ENCODE results near the gene USF3. TPM values are rescaled to one million over a fixed set of nuclear protein-coding genes. Genes with fewer than 3 reads are reported as not detected.

The USF3 gene
- total and polyA plus RNA-seq, 2 of the 13 experiments (the other 11 are each of a cell fraction or from before 2014, with no cell fraction given), result 6.3 to 15.2 TPM

DNA sequence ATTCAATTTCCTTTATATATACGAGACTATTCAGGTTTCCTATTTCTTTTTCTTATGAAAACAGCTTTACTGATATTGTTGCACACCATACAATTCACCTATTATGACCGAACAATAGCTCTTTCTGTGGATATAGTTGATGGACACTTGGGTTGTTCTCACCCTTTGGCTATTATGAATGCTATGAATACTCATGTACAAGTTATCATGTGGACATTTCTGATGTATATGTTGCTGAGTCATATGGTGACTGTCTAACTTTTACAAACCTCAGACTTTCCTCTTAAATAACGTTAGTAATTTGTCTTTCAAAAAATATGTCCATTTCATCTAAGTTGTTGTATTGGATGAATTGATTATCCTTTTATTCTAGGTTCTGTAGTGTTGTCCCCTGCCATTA is 15.7 kb upstream of the USF3 start:
- CTCF ChIA-PET (ENCODE audit: low intra/inter-chr PET ratio, low total read pairs), result no interaction called here
- Histone ChIP-seq H4K20me1 (ENCODE audit: insufficient read depth, low read length) (no peaks in the 10 kb centered on the region), H2AFZ (ENCODE audit: low read length) (no peak overlapping the region), H3K27ac (ENCODE audit: extremely low read length, insufficient read depth, low read length) (no peak overlapping the region), H3K27me3 (ENCODE audit: control insufficient read depth in 1 of 2, insufficient read depth in 2 of 2, low read length in 2 of 2) (no peaks in the 10 kb centered on the region), H3K4me2 (ENCODE audit: low read depth, low read length) (no peak overlapping the region), H3K36me3 (replicated peaks in 1 of 2; ENCODE audit: control insufficient read depth in 1 of 2, insufficient read depth in 2 of 2, low read length in 2 of 2) (no peaks in the 10 kb centered on the region), H3K4me3 (replicated peaks in 1 of 3; ENCODE audit: insufficient read depth in 1 of 3, low read depth in 2 of 3, low read length in 3 of 3) (no peak overlapping the region), H3K9me3 (ENCODE audit: low read length) (no peaks in the 10 kb centered on the region), H3K79me2 (ENCODE audit: insufficient read depth, low read length) (no peaks in the 10 kb centered on the region), H3K9ac (ENCODE audit: insufficient read depth, low read depth, low read length) (no peak overlapping the region), H3K4me1 (ENCODE audit: insufficient read depth, low read length) (peaks cover 13% of the 10 kb centered on the region)
- WGBS (ENCODE audit: low lambda C conversion rate), result 56% methylated on average over 3 of the region's 3 CpGs
- TF ChIP-seq, protein P1, sequence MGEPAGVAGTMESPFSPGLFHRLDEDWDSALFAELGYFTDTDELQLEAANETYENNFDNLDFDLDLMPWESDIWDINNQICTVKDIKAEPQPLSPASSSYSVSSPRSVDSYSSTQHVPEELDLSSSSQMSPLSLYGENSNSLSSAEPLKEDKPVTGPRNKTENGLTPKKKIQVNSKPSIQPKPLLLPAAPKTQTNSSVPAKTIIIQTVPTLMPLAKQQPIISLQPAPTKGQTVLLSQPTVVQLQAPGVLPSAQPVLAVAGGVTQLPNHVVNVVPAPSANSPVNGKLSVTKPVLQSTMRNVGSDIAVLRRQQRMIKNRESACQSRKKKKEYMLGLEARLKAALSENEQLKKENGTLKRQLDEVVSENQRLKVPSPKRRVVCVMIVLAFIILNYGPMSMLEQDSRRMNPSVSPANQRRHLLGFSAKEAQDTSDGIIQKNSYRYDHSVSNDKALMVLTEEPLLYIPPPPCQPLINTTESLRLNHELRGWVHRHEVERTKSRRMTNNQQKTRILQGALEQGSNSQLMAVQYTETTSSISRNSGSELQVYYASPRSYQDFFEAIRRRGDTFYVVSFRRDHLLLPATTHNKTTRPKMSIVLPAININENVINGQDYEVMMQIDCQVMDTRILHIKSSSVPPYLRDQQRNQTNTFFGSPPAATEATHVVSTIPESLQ (CRISPR knock-in tag; conservative IDR thresholded peaks at IDR 0.05), result no peak
- TF ChIP-seq ZNF761 (CRISPR knock-in tag; conservative IDR thresholded peaks at IDR 0.05), result no peak
- TF ChIP-seq SMC3 (IDR thresholded peaks at IDR 0.05; ENCODE audit: low read length), result no peak
- TF ChIP-seq, protein P2, sequence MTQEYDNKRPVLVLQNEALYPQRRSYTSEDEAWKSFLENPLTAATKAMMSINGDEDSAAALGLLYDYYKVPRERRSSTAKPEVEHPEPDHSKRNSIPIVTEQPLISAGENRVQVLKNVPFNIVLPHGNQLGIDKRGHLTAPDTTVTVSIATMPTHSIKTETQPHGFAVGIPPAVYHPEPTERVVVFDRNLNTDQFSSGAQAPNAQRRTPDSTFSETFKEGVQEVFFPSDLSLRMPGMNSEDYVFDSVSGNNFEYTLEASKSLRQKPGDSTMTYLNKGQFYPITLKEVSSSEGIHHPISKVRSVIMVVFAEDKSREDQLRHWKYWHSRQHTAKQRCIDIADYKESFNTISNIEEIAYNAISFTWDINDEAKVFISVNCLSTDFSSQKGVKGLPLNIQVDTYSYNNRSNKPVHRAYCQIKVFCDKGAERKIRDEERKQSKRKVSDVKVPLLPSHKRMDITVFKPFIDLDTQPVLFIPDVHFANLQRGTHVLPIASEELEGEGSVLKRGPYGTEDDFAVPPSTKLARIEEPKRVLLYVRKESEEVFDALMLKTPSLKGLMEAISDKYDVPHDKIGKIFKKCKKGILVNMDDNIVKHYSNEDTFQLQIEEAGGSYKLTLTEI (CRISPR knock-in tag; conservative IDR thresholded peaks at IDR 0.05), result no peak
- TF ChIP-seq, protein P3, sequence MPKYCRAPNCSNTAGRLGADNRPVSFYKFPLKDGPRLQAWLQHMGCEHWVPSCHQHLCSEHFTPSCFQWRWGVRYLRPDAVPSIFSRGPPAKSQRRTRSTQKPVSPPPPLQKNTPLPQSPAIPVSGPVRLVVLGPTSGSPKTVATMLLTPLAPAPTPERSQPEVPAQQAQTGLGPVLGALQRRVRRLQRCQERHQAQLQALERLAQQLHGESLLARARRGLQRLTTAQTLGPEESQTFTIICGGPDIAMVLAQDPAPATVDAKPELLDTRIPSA (CRISPR knock-in tag; IDR thresholded peaks at IDR 0.05; ENCODE audit: borderline replicate concordance), result no peak
- no peak for TF ChIP-seq PAWR (CRISPR knock-in tag; IDR thresholded peaks at IDR 0.05; ENCODE audit: borderline replicate concordance)
- TF ChIP-seq, protein P4, sequence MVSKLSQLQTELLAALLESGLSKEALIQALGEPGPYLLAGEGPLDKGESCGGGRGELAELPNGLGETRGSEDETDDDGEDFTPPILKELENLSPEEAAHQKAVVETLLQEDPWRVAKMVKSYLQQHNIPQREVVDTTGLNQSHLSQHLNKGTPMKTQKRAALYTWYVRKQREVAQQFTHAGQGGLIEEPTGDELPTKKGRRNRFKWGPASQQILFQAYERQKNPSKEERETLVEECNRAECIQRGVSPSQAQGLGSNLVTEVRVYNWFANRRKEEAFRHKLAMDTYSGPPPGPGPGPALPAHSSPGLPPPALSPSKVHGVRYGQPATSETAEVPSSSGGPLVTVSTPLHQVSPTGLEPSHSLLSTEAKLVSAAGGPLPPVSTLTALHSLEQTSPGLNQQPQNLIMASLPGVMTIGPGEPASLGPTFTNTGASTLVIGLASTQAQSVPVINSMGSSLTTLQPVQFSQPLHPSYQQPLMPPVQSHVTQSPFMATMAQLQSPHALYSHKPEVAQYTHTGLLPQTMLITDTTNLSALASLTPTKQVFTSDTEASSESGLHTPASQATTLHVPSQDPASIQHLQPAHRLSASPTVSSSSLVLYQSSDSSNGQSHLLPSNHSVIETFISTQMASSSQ (IDR thresholded peaks at IDR 0.05; ENCODE audit: low read depth), result no peak
- TF ChIP-seq, protein P4 (CRISPR knock-in tag; IDR thresholded peaks at IDR 0.05; ENCODE audit: borderline replicate concordance), result no peak
- no peak for TF ChIP-seq SOX5 (CRISPR knock-in tag; IDR thresholded peaks at IDR 0.05; ENCODE audit: borderline replicate concordance)
- TF ChIP-seq ZNF674 (CRISPR knock-in tag; IDR thresholded peaks at IDR 0.05; ENCODE audit: low read depth), result no peak
- TF ChIP-seq, protein P5, sequence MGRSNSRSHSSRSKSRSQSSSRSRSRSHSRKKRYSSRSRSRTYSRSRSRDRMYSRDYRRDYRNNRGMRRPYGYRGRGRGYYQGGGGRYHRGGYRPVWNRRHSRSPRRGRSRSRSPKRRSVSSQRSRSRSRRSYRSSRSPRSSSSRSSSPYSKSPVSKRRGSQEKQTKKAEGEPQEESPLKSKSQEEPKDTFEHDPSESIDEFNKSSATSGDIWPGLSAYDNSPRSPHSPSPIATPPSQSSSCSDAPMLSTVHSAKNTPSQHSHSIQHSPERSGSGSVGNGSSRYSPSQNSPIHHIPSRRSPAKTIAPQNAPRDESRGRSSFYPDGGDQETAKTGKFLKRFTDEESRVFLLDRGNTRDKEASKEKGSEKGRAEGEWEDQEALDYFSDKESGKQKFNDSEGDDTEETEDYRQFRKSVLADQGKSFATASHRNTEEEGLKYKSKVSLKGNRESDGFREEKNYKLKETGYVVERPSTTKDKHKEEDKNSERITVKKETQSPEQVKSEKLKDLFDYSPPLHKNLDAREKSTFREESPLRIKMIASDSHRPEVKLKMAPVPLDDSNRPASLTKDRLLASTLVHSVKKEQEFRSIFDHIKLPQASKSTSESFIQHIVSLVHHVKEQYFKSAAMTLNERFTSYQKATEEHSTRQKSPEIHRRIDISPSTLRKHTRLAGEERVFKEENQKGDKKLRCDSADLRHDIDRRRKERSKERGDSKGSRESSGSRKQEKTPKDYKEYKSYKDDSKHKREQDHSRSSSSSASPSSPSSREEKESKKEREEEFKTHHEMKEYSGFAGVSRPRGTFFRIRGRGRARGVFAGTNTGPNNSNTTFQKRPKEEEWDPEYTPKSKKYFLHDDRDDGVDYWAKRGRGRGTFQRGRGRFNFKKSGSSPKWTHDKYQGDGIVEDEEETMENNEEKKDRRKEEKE (IDR thresholded peaks at IDR 0.05), result no peak
- no peak for TF ChIP-seq ZC3H13 (CRISPR knock-in tag; IDR thresholded peaks at IDR 0.05)
- POLR2A ChIA-PET, result no interaction called here
- DNase-seq (ENCODE audit: low spot score) (no peak), ATAC-seq (no peak), FAIRE-seq (no peak)
- intact Hi-C loops (cut with micrococcal nuclease; ENCODE audit: unreplicated experiment) (no loop called here), in situ Hi-C loops (cut with HindIII; ENCODE audit: extremely low pct_ligation_motif_present, low pct_unique_long_range_greater_than_20kb) (no loop called here)
- BruUV-seq (replicated peaks), result no TSS peak
